GM06990 (cell line): ENCODE measurements around the gene AMPH.

Experiments used
- DNase-seq: peaks from one replicate; pipeline ENCODE4 v3.0.0-alpha.2; 2011; ENCODE audit not compliant: insufficient read length; ENCODE audit errors: extremely low read depth
- H3K27me3 ChIP-seq: replicated peaks from 2 replicates; pipeline ENCODE4 v1.6.0; 2011; ENCODE audit warnings: low read length; ENCODE audit not compliant: control insufficient read depth, insufficient read depth
- H3K36me3 ChIP-seq: 2 replicates; pipeline ENCODE4 v1.5.1; 2011; ENCODE audit warnings: low read length; ENCODE audit not compliant: control insufficient read depth, insufficient read depth
- H3K4me3 ChIP-seq: replicated peaks from 2 replicates; pipeline ENCODE4 v1.5.1; 2011; ENCODE audit warnings: low read depth, mild to moderate bottlenecking, control low read depth, low read length
- CTCF ChIP-seq: IDR thresholded peaks from 2 replicates; pipeline ENCODE4 v1.5.1; 2011; ENCODE audit warnings: low read length, control low read depth, mild to moderate bottlenecking, inconsistent platforms; ENCODE audit not compliant: insufficient read depth, poor library complexity, severe bottlenecking

AMPH gene

GRCh38 chr7:38427279-38427955 lies 203.8 kb downstream of the AMPH start:
- TF ChIP-seq CTCF = no peak
- DNase-seq = no peak
- Histone ChIP-seq H3K4me3 (no peak overlapping the region), H3K27me3 (no peaks in the 10 kb centered on the region), H3K36me3 (no peaks in the 10 kb centered on the region)

DNA sequence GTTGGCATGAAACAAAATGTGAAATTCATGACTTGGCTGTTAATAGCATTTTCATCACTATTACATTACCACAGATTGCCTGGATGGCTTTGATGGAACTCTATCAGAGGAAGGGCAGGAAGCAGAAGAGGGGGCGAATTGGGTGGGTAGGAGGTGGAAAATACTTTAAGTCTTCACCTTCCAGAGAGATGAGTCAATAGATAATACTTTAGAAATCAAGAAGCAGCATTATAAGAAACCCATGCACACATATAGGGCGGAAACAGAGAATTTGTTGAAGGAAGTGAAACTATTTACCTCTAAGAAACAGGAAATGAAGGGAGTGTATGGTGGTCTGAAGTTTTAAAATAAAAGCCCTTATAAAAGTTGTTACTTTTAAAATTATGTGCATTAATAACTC lies 205.7 kb downstream of the AMPH start:
- DNase-seq = no peak
- no peak overlapping the region for H3K4me3 ChIP-seq
- no peaks in the 10 kb centered on the region for H3K36me3 ChIP-seq
- no peaks in the 10 kb centered on the region for H3K27me3 ChIP-seq
- no peak for TF ChIP-seq CTCF

- Histone ChIP-seq H3K27me3 (no peaks in the 10 kb centered on the region; the same call in 1 of the 2 replicates), H3K36me3 (no peaks in the 10 kb centered on the region), H3K4me3 (no peak overlapping the region)
- DNase-seq = no peak
- TF ChIP-seq CTCF = no peak
These were observed 206.3 kb downstream of the AMPH start for GRCh38 chr7:38424750-38425463.

DNA sequence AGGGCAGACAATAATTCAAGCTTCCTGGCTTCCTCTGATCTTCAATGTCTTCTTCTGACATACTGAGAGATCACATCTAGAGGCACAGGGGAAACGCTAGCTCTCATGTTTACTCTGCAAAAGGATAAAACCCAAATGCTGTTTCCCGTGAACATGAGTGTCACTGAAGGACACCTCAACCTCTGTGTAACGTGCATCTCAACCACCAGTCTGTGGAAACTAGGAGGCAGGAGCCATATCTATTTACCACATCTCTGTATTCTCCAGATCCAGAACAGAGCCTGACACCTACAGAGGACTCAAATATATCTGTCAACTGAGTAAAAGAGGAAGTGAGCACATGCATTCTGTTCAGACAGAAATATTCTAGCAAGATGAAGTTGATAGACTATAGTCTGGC lies 217.4 kb downstream of the AMPH start:
- no peaks in the 10 kb centered on the region for H3K27me3 ChIP-seq
- H3K36me3 ChIP-seq = no peaks in the 10 kb centered on the region
- no peak overlapping the region for H3K4me3 ChIP-seq

GRCh38 chr7:38411404-38411803 lies 219.8 kb downstream of the AMPH start:
- TF ChIP-seq CTCF = peak; percentile 37
- no peaks in the 10 kb centered on the region for H3K27me3 ChIP-seq
- no peak for DNase-seq

More for the DNA sequence above, 217.4 kb downstream of the AMPH start:
- no peak for TF ChIP-seq CTCF
- no peak for DNase-seq

More at GRCh38 chr7:38411404-38411803, 219.8 kb downstream of the AMPH start:
- Histone ChIP-seq H3K36me3 (no peaks in the 10 kb centered on the region), H3K4me3 (no peak overlapping the region)
